ENCODE measurements around the gene ADPGK. TPM values are rescaled to one million over a fixed set of nuclear protein-coding genes. Genes with fewer than 3 reads are reported as not detected.
A peak's percentile ranks its signal among the peaks of the same experiment; 100 is the strongest.

Gene ADPGK
- 51.5 to 54.5 TPM (median 54.4 TPM) in 3 replicates for total RNA-seq

DNA sequence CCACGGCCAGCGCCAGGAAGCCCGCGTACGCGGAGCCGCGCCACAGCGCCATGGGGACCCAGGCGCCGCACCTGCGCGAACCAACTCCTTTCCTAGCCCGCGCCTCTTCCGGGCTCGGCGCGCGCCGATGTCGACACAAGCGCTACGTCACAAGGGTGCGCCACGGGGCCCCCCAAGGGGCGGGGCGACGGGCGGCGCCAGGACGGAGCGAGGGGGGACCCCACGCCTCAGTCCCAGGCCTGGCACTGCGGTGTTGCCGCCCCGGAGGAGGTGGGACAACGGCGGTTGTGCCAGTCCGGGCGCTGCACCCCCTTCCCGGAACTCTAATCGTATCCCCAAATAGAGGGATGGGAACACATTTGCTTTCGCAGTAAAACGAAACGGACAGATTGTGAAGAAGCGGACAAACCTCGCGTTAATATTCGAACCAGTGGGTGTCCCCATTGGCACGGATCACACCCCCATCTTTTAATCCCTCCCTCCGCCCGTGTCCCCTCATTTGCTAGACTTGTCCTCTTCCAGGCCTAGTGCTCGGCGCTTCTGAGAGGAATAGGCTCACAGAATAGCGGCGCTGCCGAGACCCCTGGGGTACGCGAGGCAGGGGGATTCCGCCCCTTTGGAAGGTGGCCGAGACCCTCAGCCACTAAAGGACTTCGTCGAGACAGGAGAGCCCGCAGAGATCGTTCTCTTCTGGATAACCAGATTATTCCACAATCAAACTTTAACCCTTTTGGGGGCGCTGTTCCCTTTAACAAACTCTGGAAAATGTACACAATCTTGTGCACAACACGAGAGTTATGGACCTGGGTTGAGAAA lies at the start of gene ADPGK:
Gene ADPGK, minus strand, starts transcription at position 119 of the 816 bp plus-strand sequence. Its CDS starts 67 bp downstream, at position 52.
- Mint-ChIP-seq H3K9me3 (no peaks in the 10 kb centered on the region), H3K4me3 (peak within 1 kb of the TSS; percentile 92), H3K36me3 (no peaks in the 10 kb centered on the region)

DNA sequence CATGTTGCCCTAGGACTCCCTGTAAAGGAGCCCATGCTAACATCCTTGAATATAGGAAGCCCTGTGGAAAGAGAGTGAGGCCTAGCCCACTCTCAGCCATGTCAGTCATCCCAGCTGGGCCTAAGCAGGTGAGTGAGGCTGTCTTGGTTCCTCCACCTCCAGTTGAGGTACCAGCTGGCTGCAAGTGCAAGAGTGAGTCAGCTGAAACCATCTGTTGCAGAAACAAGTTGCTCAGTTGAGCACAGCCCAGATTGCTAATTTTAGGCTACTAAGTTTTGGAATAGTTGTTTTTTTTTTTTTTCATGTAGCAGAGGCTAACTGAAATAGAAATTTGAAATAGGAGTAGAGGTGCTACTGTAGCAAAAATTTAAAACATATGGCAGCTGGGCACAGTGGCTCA lies 43.7 kb upstream of the ADPGK start:
- TF ChIP-seq, protein P1, sequence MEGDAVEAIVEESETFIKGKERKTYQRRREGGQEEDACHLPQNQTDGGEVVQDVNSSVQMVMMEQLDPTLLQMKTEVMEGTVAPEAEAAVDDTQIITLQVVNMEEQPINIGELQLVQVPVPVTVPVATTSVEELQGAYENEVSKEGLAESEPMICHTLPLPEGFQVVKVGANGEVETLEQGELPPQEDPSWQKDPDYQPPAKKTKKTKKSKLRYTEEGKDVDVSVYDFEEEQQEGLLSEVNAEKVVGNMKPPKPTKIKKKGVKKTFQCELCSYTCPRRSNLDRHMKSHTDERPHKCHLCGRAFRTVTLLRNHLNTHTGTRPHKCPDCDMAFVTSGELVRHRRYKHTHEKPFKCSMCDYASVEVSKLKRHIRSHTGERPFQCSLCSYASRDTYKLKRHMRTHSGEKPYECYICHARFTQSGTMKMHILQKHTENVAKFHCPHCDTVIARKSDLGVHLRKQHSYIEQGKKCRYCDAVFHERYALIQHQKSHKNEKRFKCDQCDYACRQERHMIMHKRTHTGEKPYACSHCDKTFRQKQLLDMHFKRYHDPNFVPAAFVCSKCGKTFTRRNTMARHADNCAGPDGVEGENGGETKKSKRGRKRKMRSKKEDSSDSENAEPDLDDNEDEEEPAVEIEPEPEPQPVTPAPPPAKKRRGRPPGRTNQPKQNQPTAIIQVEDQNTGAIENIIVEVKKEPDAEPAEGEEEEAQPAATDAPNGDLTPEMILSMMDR (IDR thresholded peaks at IDR 0.05; ENCODE audit: unreplicated experiment): no peak

More for the DNA sequence above, at the start of gene ADPGK:
- H3K27ac Mint-ChIP-seq: peak within 1 kb of the TSS; percentile 98
- peak; percentile 91 to 99 for DNase-seq (ENCODE audit: low spot score in 2 of 2, unreplicated experiment in 2 of 2)
- TF ChIP-seq, protein P1 (IDR thresholded peaks at IDR 0.05; ENCODE audit: unreplicated experiment): peak; percentile 78
- H3K27me3 Mint-ChIP-seq (ENCODE audit: low read depth): peaks cover 5% of the 10 kb centered on the region
- H3K4me1 Mint-ChIP-seq: peaks cover 20% of the 10 kb centered on the region

DNA sequence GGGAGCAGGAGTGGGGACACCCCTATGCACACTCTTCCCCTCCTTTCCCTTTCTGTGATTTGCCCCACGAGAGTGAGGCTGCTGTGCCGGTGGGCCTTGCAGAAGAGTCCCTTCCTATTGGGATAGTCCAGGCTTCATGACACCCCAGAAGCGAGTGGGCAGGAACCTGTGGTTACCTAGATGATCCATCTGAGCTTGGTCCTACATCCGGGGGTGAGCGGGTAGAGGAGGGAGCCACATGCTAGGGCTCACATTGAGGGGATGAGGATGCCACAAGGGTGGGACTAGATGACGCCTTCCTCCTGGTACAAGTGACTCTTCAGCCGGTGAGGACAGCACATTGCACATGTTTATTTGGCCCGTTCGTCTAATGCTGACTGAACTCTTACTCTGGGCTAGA lies 43.1 kb upstream of the ADPGK start:
- Mint-ChIP-seq H3K27me3 (ENCODE audit: low read depth) (peaks cover 16% of the 10 kb centered on the region), H3K9me3 (peaks cover 3% of the 10 kb centered on the region), H3K4me3 (no peak overlapping the region), H3K36me3 (no peaks in the 10 kb centered on the region), H3K27ac (no peak overlapping the region), H3K4me1 (peaks cover 26% of the 10 kb centered on the region)
- DNase-seq (ENCODE audit: low spot score in 2 of 2, unreplicated experiment in 2 of 2): no peak
- TF ChIP-seq, protein P1 (IDR thresholded peaks at IDR 0.05; ENCODE audit: unreplicated experiment): no peak

More for the DNA sequence above, 43.7 kb upstream of the ADPGK start:
- Mint-ChIP-seq H3K9me3 (no peaks in the 10 kb centered on the region), H3K27ac (no peak overlapping the region), H3K27me3 (ENCODE audit: low read depth) (peaks cover 14% of the 10 kb centered on the region), H3K4me3 (no peak overlapping the region), H3K4me1 (peaks cover 26% of the 10 kb centered on the region), H3K36me3 (no peaks in the 10 kb centered on the region)
- no peak for DNase-seq (ENCODE audit: low spot score in 2 of 2, unreplicated experiment in 2 of 2)

GRCh38 chr15:72825829-72826228 lies 42.3 kb upstream of the ADPGK start:
- peaks cover 3% of the 10 kb centered on the region for H3K9me3 Mint-ChIP-seq
- H3K4me1 Mint-ChIP-seq: peaks cover 26% of the 10 kb centered on the region
- no peak overlapping the region for H3K4me3 Mint-ChIP-seq
- DNase-seq (ENCODE audit: low spot score in 2 of 2, unreplicated experiment in 2 of 2): no peak
- H3K27me3 Mint-ChIP-seq (ENCODE audit: low read depth): peaks cover 16% of the 10 kb centered on the region
- TF ChIP-seq, protein P1 (IDR thresholded peaks at IDR 0.05; ENCODE audit: unreplicated experiment): no peak
- no peaks in the 10 kb centered on the region for H3K36me3 Mint-ChIP-seq
- H3K27ac Mint-ChIP-seq: no peak overlapping the region

DNA sequence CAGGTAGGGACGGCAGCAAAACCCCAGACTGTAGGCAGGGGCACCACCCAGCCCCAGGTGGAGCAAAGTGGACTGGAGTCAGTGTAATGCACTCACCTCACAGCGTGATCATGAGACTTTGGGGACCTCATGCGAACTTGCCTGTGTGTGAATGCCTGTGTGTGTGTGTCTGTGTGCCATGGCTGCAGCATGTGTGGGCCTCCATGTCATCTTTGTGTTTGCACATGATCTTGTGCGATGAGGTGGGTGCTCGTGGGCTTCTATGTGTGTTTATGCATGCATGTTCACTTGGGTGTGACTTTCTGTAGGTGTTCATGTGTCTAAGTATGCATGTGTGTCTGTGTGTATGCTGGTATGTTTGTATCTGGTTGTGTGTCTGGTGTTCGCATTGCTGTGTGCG lies 41.2 kb upstream of the ADPGK start:
- peaks cover 12% of the 10 kb centered on the region for H3K27me3 Mint-ChIP-seq (ENCODE audit: low read depth)
- no peaks in the 10 kb centered on the region for H3K36me3 Mint-ChIP-seq
- H3K9me3 Mint-ChIP-seq: peaks cover 3% of the 10 kb centered on the region
- H3K4me3 Mint-ChIP-seq: no peak overlapping the region
- TF ChIP-seq, protein P1 (IDR thresholded peaks at IDR 0.05; ENCODE audit: unreplicated experiment): no peak
- peaks cover 26% of the 10 kb centered on the region for H3K4me1 Mint-ChIP-seq
- DNase-seq (ENCODE audit: low spot score in 2 of 2, unreplicated experiment in 2 of 2): no peak
- H3K27ac Mint-ChIP-seq: no peak overlapping the region
